H9 (cell line): ENCODE data around the gene HMBS. TPM values are rescaled to one million over a fixed set of nuclear protein-coding genes. Genes with fewer than 3 reads are reported as not detected.

Source experiments
- DNase-seq: peaks from one replicate; pipeline ENCODE4 v3.0.0-alpha.2; 2017
- H2AFZ ChIP-seq: one replicate; pipeline ENCODE4 v1.6.1; 2013; ENCODE audit warnings: mild to moderate bottlenecking, low read length, control low read depth, moderate library complexity
- H2AK5ac ChIP-seq: 2 replicates; pipeline ENCODE4 v1.6.1; 2013; ENCODE audit warnings: low read length, control low read depth, mixed read lengths; ENCODE audit not compliant: insufficient read length
- H2BK120ac ChIP-seq: one replicate; pipeline ENCODE4 v1.6.1; 2013; ENCODE audit warnings: low read depth, mild to moderate bottlenecking, low read length, control low read depth, inconsistent platforms; ENCODE audit not compliant: poor library complexity, severe bottlenecking
- H2BK12ac ChIP-seq: 2 replicates; pipeline ENCODE4 v1.6.1; 2013; ENCODE audit warnings: low read length, control low read depth, mixed read lengths, low read depth; ENCODE audit not compliant: insufficient read length
- H2BK15ac ChIP-seq: 2 replicates; pipeline ENCODE4 v1.6.1; 2013; ENCODE audit warnings: low read depth, low read length, control low read depth
- H2BK20ac ChIP-seq: one replicate; pipeline ENCODE4 v1.6.1; 2013; ENCODE audit warnings: low read depth, mild to moderate bottlenecking, low read length, control low read depth, inconsistent platforms; ENCODE audit not compliant: poor library complexity, severe bottlenecking
- H2BK5ac ChIP-seq: 2 replicates; pipeline ENCODE4 v1.6.1; 2013; ENCODE audit warnings: low read length, control low read depth, mixed read lengths; ENCODE audit not compliant: insufficient read length
- H3K14ac ChIP-seq: 2 replicates; pipeline ENCODE4 v1.6.1; 2013; ENCODE audit warnings: low read length, control low read depth; ENCODE audit not compliant: insufficient read depth
- H3K18ac ChIP-seq: 2 replicates; pipeline ENCODE4 v1.6.1; 2013; ENCODE audit warnings: low read depth, mild to moderate bottlenecking, mixed read lengths, low read length, control low read depth; ENCODE audit not compliant: insufficient read length
- H3K23ac ChIP-seq: 2 replicates; pipeline ENCODE4 v1.6.1; 2013; ENCODE audit warnings: low read length, control low read depth, mixed read lengths, low read depth; ENCODE audit not compliant: insufficient read length
- H3K23me2 ChIP-seq: 2 replicates; pipeline ENCODE4 v1.6.1; 2013; ENCODE audit warnings: low read depth, mild to moderate bottlenecking, mixed read lengths, low read length, control low read depth; ENCODE audit not compliant: insufficient read length, poor library complexity, severe bottlenecking
- H3K27ac ChIP-seq: 2 replicates; pipeline ENCODE4 v1.5.1; 2013; ENCODE audit warnings: low read length, control low read depth, mixed read lengths, low read depth; ENCODE audit not compliant: insufficient read length
- H3K27me3 ChIP-seq: 2 replicates; pipeline ENCODE4 v1.6.1; 2013; ENCODE audit warnings: low read length, control low read depth, inconsistent platforms; ENCODE audit not compliant: insufficient read depth
- H3K4ac ChIP-seq: 2 replicates; pipeline ENCODE4 v1.6.1; 2013; ENCODE audit warnings: low read depth, mild to moderate bottlenecking, control low read depth, inconsistent platforms, low read length, moderate library complexity
- H3K4me1 ChIP-seq: 2 replicates; pipeline ENCODE4 v1.6.1; 2013; ENCODE audit warnings: low read length, control low read depth, inconsistent platforms; ENCODE audit not compliant: insufficient read depth
- H3K4me2 ChIP-seq: 2 replicates; pipeline ENCODE4 v1.6.1; 2013; ENCODE audit warnings: low read length, control low read depth, mixed read lengths; ENCODE audit not compliant: insufficient read length, insufficient read depth
- H3K56ac ChIP-seq: 2 replicates; pipeline ENCODE4 v1.6.1; 2013; ENCODE audit warnings: low read depth, mild to moderate bottlenecking, mixed read lengths, low read length, control low read depth; ENCODE audit not compliant: insufficient read length
- H3K79me1 ChIP-seq: 2 replicates; pipeline ENCODE4 v1.6.1; 2013; ENCODE audit warnings: low read depth, mild to moderate bottlenecking, moderate library complexity, low read length, control low read depth, inconsistent platforms; ENCODE audit not compliant: insufficient read depth, poor library complexity, severe bottlenecking
- H3K79me2 ChIP-seq: 2 replicates; pipeline ENCODE4 v1.6.1; 2013; ENCODE audit warnings: low read length, control low read depth, inconsistent platforms; ENCODE audit not compliant: insufficient read depth
- H3K9ac ChIP-seq: 2 replicates; pipeline ENCODE4 v1.6.1; 2013; ENCODE audit warnings: low read length, control low read depth, mixed read lengths; ENCODE audit not compliant: insufficient read length; ENCODE audit errors: extremely low read depth
- H3K9me3 ChIP-seq: one replicate; pipeline ENCODE4 v1.6.1; 2013; ENCODE audit warnings: low read depth, low read length, inconsistent platforms; ENCODE audit not compliant: control insufficient read depth
- H3T11ph ChIP-seq: one replicate; pipeline ENCODE4 v1.6.1; 2013; ENCODE audit warnings: mild to moderate bottlenecking, low read length, control low read depth, inconsistent platforms
- H4K20me1 ChIP-seq: one replicate; pipeline ENCODE4 v1.6.1; 2013; ENCODE audit not compliant: control insufficient read depth, insufficient read length, insufficient read depth
- H4K5ac ChIP-seq: 2 replicates; pipeline ENCODE4 v1.6.1; 2013; ENCODE audit warnings: low read depth, mild to moderate bottlenecking, mixed read lengths, low read length, control low read depth; ENCODE audit not compliant: insufficient read length
- H4K8ac ChIP-seq: replicated peaks from 2 replicates; pipeline ENCODE4 v1.6.1; 2013; ENCODE audit warnings: low read length, control low read depth, mixed read lengths, low read depth; ENCODE audit not compliant: insufficient read length
- H4K91ac ChIP-seq: 2 replicates; pipeline ENCODE4 v1.6.1; 2013; ENCODE audit warnings: low read depth, mild to moderate bottlenecking, moderate library complexity, mixed read lengths, low read length, control low read depth; ENCODE audit not compliant: insufficient read length
- H3K27ac Mint-ChIP-seq, 3 experiments: 2 replicates in 2 of 3; 3 replicates in 1 of 3; pipeline ENCODE4 v1.8.0; 2020 to 2021; ENCODE audit warnings: mixed read lengths in 3 of 3, mild to moderate bottlenecking in 1 of 3, moderate library complexity in 1 of 3
- H3K27me3 Mint-ChIP-seq: 2 replicates; pipeline ENCODE4 v1.8.0; 2021; ENCODE audit warnings: low read depth, mild to moderate bottlenecking, moderate library complexity, mixed read lengths
- H3K36me3 Mint-ChIP-seq, 3 experiments: 2 replicates in 2 of 3; 3 replicates in 1 of 3; pipeline ENCODE4 v1.8.0; 2020 to 2021; ENCODE audit warnings: low read depth in 3 of 3, mixed read lengths in 3 of 3; ENCODE audit not compliant: insufficient read depth in 1 of 3
- H3K4me1 Mint-ChIP-seq, 2 experiments: 2 replicates each; pipeline ENCODE4 v1.8.0; 2020; ENCODE audit warnings: mixed read lengths in 2 of 2
- H3K4me3 Mint-ChIP-seq, 2 experiments: 2 replicates in 1 of 2; 3 replicates in 1 of 2; pipeline ENCODE4 v1.8.0; 2020 to 2021; ENCODE audit warnings: mild to moderate bottlenecking in 2 of 2, mixed read lengths in 2 of 2, moderate library complexity in 1 of 2
- H3K9me3 Mint-ChIP-seq, 2 experiments: 2 replicates in 1 of 2; 3 replicates in 1 of 2; pipeline ENCODE4 v1.8.0; 2020; ENCODE audit warnings: mild to moderate bottlenecking in 2 of 2, mixed read lengths in 2 of 2, moderate library complexity in 1 of 2
- CTCF ChIP-seq: fragments of 200-600 bp; sonication (generic); conservative IDR thresholded peaks from 3 replicates; pipeline ENCODE4 v1.8.0; 2021; ENCODE audit warnings: antibody characterized with exemption, mild to moderate bottlenecking
- WGBS: extraction: QIAGEN DNeasy Blood & Tissue Kit; methylation state at CpG from one replicate; pipeline ENCODE4 v1.1.7; 2013; ENCODE audit warnings: missing lambda C conversion rate, low lambda C conversion rate, mixed read lengths; ENCODE audit not compliant: insufficient read length; ENCODE audit errors: extremely low coverage; 5-methylcytosine and 5-hydroxymethylcytosine counted together
- total RNA-seq: library from RNA; stranded (reverse); gene quantifications from 2 replicates; pipeline ENCODE4 v1.2.1, GENCODE V29; 2021

HMBS gene
- total RNA-seq, 1 experiment from 2014 or later, result 57.7 TPM

DNA sequence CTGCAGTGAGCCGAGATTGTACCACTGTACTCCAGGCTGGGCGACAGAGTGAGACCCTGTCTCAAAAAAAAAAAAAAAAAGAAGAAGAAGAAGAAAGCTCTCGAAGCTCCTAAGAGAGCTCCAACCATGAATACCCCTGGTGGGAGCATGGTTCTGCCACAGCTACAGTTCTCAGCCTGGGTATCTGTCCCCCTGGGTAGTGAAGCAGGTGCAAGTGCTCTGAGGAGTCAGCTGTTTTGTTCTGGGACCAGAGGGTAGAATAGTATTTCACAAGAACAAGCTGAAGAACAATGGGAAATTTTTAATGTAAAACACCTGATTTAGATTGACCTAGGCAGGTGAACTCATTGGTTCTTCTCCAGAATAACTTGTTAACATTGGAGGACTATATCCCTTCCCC, 23.4 kb upstream of the HMBS start:
- Histone ChIP-seq H4K5ac (no peak overlapping the region), H3K9me3 (no peaks in the 10 kb centered on the region), H3K23ac (no peak overlapping the region), H4K8ac (no peak overlapping the region), H2AFZ (no peak overlapping the region), H3T11ph (no peak overlapping the region), H3K27me3 (no peaks in the 10 kb centered on the region), H2BK20ac (no peak overlapping the region), H2BK12ac (no peak overlapping the region), H3K79me1 (no peaks in the 10 kb centered on the region), H3K4me2 (no peak overlapping the region), H2AK5ac (no peak overlapping the region), H3K4ac (no peak overlapping the region), H3K23me2 (peaks cover 3% of the 10 kb centered on the region), H4K91ac (no peak overlapping the region), H2BK15ac (no peak overlapping the region), H3K18ac (no peak overlapping the region), H2BK120ac (no peak overlapping the region), H3K14ac (no peak overlapping the region), H2BK5ac (no peak overlapping the region), H3K79me2 (peaks cover 2% of the 10 kb centered on the region; the same call in 1 of the 2 replicates), H4K20me1 (no peaks in the 10 kb centered on the region), H3K56ac (no peak overlapping the region), H3K27ac (no peak overlapping the region), H3K4me1 (no peaks in the 10 kb centered on the region), H3K9ac (no peak overlapping the region)
- Mint-ChIP-seq H3K27ac (no peak overlapping the region), H3K36me3 (peaks cover 2 to 9% (median 4%) of the 10 kb centered on the region in 3 experiments; a peak in 5 of 7 replicates), H3K4me1 (peaks cover 5 to 11% of the 10 kb centered on the region in 2 experiments), H3K4me3 (no peak overlapping the region), H3K27me3 (no peaks in the 10 kb centered on the region), H3K9me3 (peaks cover 0 to 2% of the 10 kb centered on the region in 2 experiments; a peak in 3 of 5 replicates)
- TF ChIP-seq CTCF, result no peak
- DNase-seq, result no peak
- no CpG with 5 or more reads among the region's 3 CpGs for WGBS
